Stimulated activated CD4-positive, alpha-beta T cell treated with anti-CD3 and anti-CD28 coated beads, Interleukin-15, amount 100 ng/mL, for 1 hour (primary cell): ENCODE results near the gene GGA1.

Source experiments
- DNase-seq, 2 donors: peaks; one replicate each; pipeline ENCODE4 v3.0.0-alpha.2; 2020; ENCODE audit warnings: low read depth in 1 of 2, low spot score in 1 of 2

GGA1 gene

DNA sequence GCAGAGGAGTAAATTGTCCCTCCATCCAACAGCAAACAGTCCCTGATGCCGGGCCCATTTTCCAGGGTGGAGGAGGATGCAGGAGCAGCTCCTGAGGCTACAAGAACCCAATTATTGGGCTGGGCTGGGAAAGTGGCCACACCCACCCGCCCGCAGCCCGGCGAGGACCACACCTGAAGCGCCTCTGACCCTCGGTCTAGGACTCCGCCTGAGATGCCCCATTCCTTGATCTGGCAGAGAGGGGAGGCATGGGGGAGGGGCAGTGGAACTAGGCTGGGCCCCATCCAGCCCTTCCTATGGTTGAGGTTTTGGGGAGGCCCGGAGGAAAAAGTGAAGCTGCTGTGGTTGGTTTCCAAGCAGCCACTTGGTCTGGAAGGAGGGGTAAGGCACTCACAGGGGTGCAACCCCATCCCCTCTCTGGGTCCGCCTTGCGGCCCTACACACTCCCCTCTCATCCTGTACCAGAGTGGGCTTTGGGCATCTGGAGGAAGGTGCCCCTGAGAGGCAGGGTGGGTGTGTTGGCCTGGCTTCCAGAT lies 64.4 kb downstream of the GGA1 start:
- DNase-seq, result no peak

DNA sequence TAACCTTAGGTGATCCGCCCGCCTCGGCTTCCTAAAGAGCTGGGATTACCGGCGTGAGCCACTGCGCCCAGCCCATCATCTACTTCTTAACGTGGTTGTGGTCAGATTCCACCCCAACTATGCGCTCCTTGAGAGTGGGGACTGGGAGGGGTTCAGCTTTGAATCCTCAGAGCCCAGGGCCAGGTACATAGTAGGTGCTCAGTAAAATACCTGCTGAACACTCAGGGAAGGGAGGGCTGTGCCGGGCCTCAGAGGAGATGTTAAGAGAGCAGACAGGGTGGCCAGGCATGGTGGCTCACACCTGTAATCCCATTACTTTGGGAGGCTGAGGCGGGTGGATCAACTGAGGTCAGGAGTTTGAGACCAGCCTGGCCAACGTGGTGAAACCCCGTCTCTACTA lies 65.6 kb downstream of the GGA1 start:
- no peak for DNase-seq

DNA sequence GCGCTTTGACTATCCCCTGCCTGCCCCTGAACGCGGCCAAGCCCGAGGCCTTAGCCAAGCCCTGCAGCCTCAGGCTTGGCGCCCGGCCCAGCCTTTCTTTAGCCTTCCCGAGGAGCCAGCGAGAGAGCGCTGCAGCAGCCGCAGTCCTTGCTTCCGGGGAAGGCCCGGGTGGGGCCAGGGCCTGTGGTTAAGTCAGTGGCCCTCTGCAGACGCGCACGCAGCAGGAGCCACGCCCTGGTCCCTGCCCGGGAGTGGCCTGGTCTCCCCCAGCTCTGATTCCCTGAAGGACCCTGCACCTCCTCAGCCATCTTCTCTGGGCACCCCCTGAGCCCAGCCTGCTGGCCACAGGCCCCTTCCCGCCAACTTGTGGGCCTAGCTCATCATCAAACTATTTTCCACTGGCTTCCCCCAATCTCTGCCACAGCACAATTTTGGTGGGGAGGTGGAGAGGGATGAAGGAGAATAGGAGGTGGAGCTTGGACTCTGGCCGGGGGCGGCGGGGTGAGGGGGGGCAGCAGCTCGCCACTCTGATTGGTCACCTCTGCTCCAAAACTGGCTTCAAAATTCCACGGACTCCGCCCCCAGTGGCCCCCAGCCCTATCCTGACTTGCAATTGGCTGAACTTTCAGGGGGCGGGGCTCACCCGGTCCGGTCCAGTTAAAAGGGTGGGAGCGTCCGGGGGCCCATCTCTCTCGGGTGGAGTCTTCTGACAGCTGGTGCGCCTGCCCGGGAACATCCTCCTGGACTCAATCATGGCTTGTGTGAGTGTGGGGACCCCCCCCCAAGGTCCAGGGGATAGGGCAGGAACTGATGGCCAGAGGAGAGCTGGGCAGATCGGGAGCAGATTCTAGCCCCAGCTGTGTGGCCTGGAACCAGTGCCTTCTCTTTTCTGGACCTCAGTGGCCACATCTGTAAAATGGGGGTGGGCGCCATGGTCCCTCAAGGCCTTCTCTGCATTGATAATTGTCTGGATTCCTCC lies 66.6 kb downstream of the GGA1 start, which contains the start of gene LGALS1:
Gene LGALS1, plus strand, starts transcription at position 686 of the 979 bp plus-strand sequence. Its CDS starts 67 bp downstream, at position 753.
- peak; percentile 30 to 31 for DNase-seq

DNA sequence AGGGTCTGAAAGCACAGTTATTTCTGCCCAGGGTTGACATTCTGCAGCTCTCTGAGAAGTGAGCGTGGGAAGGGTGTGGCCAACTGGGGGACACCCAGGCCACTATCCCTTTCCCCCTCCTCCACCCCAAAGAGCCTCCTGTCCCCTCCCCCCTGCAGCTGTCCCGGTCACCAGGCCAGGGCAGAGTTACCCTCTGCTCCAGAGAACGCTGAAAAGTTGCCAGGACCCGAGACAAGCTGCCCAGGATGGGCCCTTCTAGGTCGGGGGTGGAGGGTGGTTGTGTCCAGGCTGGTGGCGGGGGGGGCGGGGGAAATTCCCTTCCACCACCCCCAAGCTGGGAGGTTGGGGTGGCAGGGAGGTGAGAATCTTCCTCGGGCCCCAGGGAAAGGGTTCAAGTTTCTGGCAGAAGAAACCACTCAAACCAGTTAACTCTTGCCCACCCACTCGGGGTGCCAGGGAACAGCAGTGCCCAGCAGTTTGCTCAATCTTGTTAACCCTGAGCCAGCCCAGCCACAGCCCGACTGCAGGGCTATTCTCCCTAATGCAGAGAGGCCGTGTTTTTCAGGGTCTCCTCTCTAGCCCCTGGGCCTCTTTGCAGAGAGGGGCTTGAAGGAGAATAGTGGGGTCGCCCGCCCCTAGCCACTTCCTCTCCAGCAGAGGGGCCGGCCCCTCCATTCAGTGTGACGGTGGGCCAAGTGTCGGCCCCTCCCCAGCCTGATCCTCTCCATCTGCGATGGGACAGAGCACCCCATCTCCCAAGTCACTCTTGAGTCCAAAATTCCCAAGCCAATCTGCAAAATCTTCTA lies 67.5 kb downstream of the GGA1 start:
- DNase-seq, result no peak

DNA sequence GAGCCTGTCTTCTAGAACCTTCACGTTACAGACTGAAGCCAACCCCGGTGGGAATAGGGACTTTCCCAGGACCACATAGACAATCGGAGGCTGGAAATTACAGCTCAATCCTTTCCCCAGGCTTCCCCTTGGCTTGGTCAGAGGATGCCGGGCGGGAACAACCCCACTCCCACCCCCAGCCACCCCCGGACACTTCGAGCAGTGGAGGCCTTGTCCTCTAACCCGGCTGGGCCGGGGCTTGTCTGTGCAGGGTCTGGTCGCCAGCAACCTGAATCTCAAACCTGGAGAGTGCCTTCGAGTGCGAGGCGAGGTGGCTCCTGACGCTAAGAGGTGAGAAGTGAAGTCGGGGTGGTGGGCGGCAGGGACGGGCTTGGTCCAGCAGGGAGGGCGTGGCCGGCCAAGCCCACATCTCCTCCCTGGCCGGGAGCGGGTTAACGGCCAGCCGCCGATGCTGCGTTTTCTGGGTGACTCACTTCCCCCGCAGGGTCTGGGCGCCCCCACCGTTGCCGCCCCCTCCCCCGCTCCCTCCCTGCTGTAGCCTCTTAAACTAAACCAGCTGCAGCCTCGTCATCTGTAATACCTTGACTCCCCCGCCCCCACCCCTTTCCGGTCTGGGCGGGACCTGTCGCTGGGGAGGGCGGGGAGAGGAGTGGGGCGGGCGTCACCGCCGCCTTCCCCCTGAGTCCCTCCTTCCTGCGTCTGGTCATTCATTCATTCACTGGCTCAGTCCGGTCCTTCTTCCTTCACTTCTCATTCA lies 68.3 kb downstream of the GGA1 start:
- peak; percentile 88 to 90 for DNase-seq

DNA sequence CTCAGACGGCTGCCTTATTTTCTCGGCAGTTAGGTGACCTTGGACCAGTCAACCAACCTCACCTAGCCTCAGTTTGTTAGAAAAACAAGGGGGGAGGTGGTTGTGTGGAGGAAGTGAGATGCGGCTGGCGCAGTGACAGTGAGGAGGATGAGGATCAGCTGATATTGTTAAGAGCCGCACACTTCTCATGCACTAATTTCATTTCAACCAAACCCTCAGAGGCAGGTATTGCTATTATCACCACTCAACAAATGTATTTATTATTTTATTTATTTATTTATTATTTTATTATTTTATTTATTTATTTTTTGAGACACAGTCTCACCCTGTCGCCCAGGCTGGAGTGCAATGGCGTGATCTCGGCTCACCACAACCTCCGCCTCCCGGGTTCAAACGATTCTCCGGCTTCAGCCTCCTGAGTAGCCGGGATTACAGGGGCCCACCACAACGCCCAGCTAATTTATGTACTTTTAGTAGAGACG lies 68.9 kb downstream of the GGA1 start:
- no peak for DNase-seq

DNA sequence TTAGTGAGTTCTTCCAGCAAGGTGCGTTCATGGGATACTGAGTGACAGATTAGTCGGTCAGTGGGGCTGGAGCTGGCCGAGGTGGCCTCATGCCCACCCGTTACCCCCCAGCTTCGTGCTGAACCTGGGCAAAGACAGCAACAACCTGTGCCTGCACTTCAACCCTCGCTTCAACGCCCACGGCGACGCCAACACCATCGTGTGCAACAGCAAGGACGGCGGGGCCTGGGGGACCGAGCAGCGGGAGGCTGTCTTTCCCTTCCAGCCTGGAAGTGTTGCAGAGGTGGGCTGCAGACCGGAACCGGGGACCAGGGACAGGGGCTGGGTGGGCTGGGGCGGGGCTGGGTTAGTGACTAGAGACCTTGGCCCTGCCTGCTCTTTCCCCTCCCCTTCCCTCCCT lies 69.7 kb downstream of the GGA1 start:
- DNase-seq, result no peak

DNA sequence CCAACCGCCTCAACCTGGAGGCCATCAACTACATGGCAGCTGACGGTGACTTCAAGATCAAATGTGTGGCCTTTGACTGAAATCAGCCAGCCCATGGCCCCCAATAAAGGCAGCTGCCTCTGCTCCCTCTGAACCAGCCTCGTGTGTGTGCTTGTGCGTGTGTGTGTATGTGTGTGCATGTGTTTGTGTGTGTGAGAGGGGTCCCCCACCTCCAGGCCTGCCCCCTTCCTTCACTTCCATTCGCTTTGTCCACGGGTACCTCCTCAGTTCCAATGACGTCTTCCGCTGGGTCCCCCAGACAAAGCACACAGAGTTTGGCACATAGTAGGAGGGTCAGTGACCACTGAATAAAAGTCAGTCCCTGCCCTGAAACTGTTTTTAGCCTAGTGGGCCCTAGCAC lies 71.0 kb downstream of the GGA1 start:
- no peak for DNase-seq

DNA sequence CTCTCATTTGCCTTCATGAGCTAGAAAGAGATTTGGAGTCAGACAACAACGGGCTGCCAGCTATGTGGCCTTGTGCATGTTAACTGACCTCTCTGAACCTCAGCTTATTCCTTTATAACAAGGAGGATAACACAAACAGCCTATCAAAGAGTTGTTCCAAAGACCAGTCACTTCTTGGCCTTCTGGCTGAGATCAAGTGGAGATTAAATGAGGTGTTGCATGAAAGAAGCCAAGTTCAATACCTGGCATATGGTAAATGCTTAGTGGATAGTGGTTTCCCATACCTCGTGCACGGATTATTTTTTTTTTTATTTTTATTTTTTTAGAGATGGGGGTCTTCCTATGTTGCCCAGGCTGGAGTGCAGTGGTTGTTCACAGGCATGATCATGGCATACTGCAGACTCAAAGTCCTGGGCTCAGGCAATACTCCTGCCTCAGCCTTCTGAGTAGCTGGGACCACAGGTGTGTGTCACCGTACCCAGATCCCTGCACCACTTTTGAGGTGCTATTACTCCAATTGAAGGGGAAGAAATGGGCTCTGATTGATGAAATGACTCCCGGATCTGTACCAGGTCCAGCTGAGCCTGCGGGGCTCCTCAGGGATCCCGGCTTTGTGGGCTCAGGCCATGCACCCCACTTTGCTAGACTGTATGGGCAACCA lies 71.7 kb downstream of the GGA1 start:
- DNase-seq, result no peak

DNA sequence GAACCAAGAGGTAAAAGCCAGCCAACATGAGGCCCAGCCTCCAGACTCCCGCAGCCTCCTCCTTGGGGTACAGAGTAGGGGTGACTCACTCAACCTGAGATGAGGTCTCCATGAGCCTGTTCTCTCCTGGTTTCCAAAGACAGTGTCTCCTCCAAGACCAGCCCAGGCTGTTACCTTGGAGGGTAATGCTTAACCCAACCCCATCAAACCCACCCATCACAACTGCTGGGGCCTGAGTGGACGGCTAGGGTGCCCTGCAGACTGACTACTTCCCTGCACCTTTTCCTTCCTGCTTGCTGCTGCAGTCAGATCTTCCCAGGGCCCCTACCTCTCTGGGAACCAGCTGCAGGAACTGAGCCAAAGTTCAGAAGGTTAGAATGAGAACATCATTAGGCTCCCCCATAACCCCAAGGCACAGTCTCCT lies 72.4 kb downstream of the GGA1 start:
- DNase-seq, result no peak

DNA sequence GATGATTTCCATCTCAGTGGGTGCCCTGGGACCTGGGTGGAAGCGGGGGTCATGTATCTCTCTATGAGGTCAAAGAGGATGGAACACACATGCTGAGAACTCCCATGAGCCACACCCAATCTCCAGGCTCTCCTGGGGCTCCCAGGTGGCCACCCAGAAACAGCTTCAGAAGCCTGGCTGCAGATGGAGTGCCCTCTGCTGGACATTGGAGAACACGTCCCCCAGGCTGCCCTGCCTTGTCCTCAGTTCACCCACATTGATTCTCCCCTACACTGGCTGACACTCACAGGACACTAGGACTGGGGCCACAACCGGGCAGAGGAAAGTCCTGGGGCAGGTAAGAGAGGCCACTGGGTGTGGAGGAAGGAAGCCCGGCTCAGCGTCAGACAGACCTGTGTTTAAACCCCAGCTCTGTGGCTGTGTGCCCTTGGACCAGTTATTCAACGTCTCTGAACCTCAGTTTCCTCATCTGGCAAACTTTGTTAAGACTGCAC lies 73.0 kb downstream of the GGA1 start:
- DNase-seq, result peak; percentile 45 to 52
